H1 (cell line): ENCODE data around the gene C1QA. TPM values are rescaled to one million over a fixed set of nuclear protein-coding genes. Genes with fewer than 3 reads are reported as not detected.

ENCODE experiments used
- ATF3 ChIP-seq: IDR thresholded peaks from 2 replicates; pipeline ENCODE4 v1.6.1; 2011; ENCODE audit warnings: low read depth, mild to moderate bottlenecking, low read length; ENCODE audit not compliant: insufficient read depth
- CEBPB ChIP-seq: IDR thresholded peaks from 2 replicates; pipeline ENCODE4 v1.6.1; 2012; ENCODE audit warnings: low read depth, low read length
- JUN ChIP-seq: IDR thresholded peaks from 2 replicates; pipeline ENCODE4 v1.6.1; 2011; ENCODE audit warnings: low read depth, mild to moderate bottlenecking, improper control_type of control experiment, low read length
- SP1 ChIP-seq: IDR thresholded peaks from 2 replicates; pipeline ENCODE4 v1.6.1; 2011; ENCODE audit warnings: low read depth, low read length
- TBP ChIP-seq: IDR thresholded peaks from 2 replicates; pipeline ENCODE4 v1.6.1; 2011; ENCODE audit warnings: low read depth, low read length, improper control_type of control experiment
- YY1 ChIP-seq: IDR thresholded peaks from 2 replicates; pipeline ENCODE4 v1.6.1; 2011; ENCODE audit warnings: low read depth, mild to moderate bottlenecking, low read length
- polyA plus RNA-seq, 7 experiments: library from polyadenylated mRNA; depleted of rRNA in 3 of 7; stranded (reverse) in 5 of 7; unstranded in 2 of 7; fragments of >200 nt in 5 of 7; fragments of 200-250 nt in 2 of 7; gene quantifications; 1 replicate in 5 of 7; 2 replicates in 1 of 7; 4 replicates in 1 of 7; pipeline versions ENCODE4 v1.2.1 to v1.2.3, GENCODE V29; 2011 to 2013; ENCODE audit warnings: missing spikeins in 2 of 7, mixed read lengths in 2 of 7
- total RNA-seq: library from RNA; stranded (reverse); fragmentation: NEBNext Ultra II Directional; extraction: Animal tissue kit (Norgen Biotek cat#: 25700); gene quantifications from 2 replicates; pipeline ENCODE4 v1.2.1, GENCODE V29; 2021

The C1QA gene
- total and polyA plus RNA-seq, 2 of the 8 experiments (the other 6 are each of a cell fraction or from before 2014, with no cell fraction given), result not detected

DNA sequence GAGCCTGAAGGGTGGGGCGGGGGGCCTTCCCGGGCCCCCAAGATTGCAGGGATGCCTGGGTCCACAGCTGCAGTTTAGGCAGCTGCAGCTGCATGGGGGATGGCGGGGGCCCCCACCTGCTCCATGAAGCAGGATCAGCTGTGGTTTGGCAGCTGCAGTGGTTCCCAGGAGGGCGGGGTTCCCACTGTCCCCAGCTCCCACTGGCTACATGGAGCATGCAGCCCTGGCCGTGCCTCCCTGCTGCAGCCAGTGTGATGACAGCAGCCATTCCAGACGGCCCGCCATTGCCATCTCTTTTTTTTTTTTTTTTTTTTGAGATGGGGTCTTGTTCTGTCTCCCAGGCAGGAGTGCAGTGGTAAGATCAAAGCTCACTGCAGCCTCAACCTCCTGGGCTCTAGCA, 992 bp upstream of the C1QA start (continued):
- TF ChIP-seq ATF3, result no peak
- TF ChIP-seq TBP, result no peak
- TF ChIP-seq CEBPB, result no peak
- no peak for TF ChIP-seq JUN
- no peak for TF ChIP-seq YY1
- no peak for TF ChIP-seq SP1
- TF ChIP-seq, all 59 proteins: peak for 0
